Stimulated activated CD4-positive, alpha-beta T cell treated with anti-CD3 and anti-CD28 coated beads, TNF-alpha, amount 100 ng/mL, for 4 hours (primary cell): ENCODE measurements around the gene ZFP92.

Experiments
- DNase-seq, 3 experiments: peaks; one replicate each; pipeline ENCODE4 v3.0.0-alpha.2; 2020; ENCODE audit warnings: low read depth in 3 of 3

Gene ZFP92

DNA sequence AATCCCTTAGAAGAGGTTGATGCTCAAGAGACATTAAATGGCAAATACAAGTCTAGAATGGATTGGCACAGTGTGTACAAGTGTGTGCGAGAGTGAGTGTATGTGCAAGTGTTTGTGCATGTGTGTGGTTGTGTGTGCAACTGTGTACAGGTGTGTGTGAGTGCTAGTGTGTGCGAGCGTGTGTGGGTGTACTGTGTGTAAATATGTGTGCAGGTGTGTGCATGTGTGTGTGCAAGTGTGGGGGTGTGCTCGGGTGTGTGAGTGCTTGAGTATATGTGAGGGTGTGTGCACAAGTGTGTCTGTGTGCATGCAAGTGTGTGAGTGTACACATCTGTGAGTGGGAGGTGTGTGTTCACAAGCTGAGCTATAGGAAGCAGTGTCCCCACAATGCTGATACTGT is 28.7 kb downstream of the ZFP92 start:
- no peak for DNase-seq

GRCh38 chrX:153440556-153441135 is 29.4 kb downstream of the ZFP92 start:
- no peak for DNase-seq

DNA sequence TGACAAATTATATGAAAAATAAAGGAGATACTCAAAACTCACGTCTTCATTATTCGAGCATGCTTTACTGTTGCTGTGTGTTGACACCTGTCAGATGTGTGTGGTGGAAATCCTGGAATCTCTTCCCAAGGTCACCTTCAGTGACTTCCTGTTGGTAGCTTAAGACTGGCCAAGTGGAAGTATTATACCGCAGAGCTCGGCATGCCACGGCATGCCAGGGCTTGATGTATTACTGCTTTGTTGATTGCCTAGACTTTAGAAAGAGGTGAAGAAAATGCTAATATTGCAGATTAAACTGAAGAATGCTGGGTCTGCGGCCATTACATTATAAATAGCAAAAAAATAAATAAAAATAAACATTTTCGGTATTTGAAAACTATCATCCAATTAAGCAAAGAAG is 30.0 kb downstream of the ZFP92 start:
- no peak for DNase-seq

- DNase-seq = no peak
Observed at GRCh38 chrX:153441981-153442380, 30.7 kb downstream of the ZFP92 start.

- DNase-seq = no peak
Observed at GRCh38 chrX:153442463-153442862, 31.2 kb downstream of the ZFP92 start.

- DNase-seq = no peak
Observed at GRCh38 chrX:153443476-153444332, 32.4 kb downstream of the ZFP92 start.

GRCh38 chrX:153444333-153445011 is 33.2 kb downstream of the ZFP92 start:
- DNase-seq = no peak

GRCh38 chrX:153445106-153445855 is 34.0 kb downstream of the ZFP92 start:
- no peak for DNase-seq

GRCh38 chrX:153445856-153446635 is 34.8 kb downstream of the ZFP92 start, which contains the start of gene TREX2:
TREX2 (minus strand) TSS chrX:153446056; CDS start chrX:153445430, 626 bp downstream.
- DNase-seq = no peak

- DNase-seq = no peak
Observed at GRCh38 chrX:153446636-153446936, 35.3 kb downstream of the ZFP92 start.

GRCh38 chrX:153446950-153447580 is 35.8 kb downstream of the ZFP92 start:
- DNase-seq = no peak

- DNase-seq = no peak
Observed at GRCh38 chrX:153447581-153447960, 36.3 kb downstream of the ZFP92 start.

DNA sequence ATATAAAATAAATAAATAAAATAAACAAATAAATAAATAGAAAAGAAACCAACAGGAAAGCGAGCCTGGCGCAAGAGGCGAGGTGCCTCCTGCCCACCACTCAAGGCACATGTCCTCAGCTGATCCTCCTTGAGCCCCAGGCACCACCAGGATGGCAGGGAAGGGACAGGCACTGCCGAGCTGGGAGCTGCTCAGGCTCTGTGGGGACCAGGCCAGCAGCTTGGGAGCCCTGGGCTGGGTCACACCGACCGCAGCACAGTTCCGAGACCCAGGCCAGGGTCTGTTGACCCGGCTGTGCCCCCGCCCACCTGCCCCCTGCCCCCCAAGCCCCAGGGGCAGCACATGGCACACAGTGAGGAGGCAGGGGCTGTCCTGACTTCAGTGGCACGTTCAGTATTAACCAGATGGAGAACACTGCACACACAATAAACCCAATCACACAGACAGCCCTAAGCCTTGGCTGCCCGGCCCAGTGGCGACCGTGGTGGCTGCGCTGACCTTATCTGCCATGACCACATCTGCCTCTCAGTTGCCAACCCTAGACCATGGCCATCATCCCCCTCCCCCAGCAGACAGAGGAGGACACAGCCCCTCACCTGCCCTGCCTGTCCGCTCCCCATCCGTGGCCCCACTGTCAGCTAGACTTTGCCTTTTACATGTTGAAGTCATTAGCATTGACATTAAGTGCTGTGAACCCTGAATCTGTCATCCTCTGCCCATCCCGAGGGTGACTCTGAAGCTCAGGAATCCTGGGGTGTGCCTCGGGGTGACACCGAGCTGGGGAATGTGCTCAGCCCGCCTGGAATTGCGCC is 37.5 kb downstream of the ZFP92 start:
- no peak for DNase-seq

DNA sequence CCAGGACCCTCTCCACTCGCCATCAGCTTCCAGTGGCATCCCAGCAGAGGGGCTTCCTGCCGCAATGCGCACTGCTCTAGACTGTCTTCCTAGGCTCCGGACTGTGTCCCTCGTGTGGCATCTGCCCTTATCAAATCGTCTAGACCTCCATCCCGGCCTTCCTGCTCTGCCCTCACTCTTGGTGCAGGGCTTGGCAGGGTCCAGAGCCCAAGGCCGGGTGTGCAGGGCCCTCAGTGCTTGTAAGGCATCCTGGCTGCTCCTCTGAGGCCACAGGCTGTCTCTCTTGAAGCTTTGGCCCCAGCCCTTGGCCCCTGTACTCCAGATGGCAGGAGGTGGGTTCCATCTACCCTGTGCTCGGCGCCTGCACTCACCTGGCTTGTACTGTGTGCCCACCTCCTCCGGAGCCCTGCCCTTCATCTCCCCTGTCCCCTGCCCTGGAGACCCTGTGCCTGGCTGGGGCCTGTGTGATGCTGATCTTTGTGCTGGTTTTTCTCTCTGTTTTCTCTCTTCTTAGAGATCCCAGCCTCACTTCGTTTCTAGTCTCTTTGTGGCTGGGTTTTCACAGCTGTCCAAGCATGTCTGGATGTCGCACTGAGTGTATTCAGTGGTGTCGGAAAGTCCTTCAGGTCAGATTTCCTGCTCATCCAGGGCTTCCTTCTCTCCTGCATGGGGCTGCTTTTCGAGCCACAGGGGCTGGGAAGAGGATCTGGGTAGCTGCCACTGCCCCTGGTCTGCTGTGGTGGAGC is 38.3 kb downstream of the ZFP92 start:
- no peak for DNase-seq

DNA sequence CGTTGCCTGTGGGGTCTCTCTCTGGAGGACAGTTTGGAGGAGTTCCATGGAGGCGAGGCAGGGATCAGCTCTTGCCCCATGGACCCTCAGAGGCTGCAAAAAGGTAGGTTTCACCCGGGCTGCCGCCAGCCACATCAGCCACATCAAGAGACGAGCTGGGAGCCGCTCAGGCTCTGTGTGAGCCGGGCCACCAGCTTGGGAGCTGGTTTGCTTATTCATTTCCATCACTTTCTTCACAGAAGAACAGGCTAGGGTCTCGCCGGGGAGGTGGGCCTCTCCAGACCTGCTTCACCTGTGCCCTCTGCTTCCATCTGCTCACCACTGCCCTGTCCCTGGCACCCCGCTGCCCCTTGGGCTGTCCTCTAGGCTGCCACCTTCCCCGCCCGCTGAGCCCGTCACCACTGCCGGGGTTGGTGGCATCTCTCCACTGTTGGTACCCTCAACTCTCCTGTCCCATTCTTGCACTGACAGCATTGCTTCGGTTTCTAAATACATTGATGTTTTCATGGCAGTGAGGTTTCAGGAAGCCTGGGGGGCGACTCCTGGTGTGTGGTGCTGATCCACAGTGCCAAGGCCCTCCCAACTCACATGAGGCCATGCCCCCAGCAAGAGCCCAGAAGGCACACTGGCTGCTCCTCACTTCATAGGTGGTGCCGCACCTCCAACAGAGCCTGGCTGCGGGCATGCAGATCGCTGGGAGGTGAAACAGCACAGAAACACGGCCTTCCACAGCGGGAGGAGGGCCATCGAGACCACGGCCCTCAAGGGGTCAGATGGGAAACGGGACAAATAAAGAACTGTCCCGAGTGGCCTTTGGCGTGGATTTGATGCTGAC is 39.1 kb downstream of the ZFP92 start:
- DNase-seq = no peak

DNA sequence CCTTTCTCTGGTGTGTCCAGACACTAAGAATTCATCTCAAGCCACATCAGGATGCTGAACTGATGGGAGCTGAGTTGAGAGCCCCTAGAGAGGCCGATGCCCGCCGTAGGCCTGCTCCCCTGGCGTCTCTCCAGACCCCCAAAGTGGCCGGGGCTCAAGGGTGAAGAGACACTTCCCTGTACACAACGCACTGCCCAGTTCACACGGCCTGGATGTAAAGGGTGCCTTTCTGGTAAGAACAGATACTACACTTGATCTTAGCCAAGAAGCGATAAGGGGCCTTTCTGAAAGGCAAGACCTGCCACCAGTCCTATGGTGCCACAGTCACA is 39.6 kb downstream of the ZFP92 start:
- no peak for DNase-seq

- DNase-seq = no peak
Observed at GRCh38 chrX:153454901-153455550, 43.8 kb downstream of the ZFP92 start.

DNA sequence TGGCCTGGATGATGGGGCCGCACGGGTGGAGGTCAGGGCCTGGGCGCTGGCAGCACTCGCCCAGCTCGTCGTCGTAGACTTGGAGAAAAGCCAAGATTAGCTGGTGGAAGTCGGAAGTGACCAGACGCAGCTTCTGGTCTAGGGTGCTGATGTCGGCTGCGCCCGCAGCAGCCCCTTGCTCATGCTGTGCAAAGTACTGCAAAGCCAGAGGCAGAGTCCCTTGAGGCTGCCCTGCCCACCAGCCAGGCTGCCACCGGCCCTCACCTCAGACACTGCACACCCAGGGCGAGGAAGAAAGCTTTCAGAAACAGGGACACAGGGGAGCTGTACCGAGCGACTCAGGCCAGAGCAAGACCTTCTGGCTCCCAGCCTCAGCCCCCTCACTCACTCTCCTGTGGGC is 44.3 kb downstream of the ZFP92 start:
- no peak for DNase-seq
